SIG-M5 treated with dmso at 0.1 percent for 504 hours (cell line): Measurements from ENCODE around the gene DISC1.
"Not testable (repeated sequence)": the region's sequence is repeated elsewhere in the genome, so short reads cannot be mapped to it uniquely, and the experiment has no call there.

Experiments used
- DNase-seq: peaks from one replicate; lab custom pipeline; 2025; ENCODE audit not compliant: unreplicated experiment; lab: John Stamatoyannopoulos, UW

The DISC1 gene

GRCh38 chr1:231872461-231872910, 245.9 kb downstream of the DISC1 start:
- no peak for DNase-seq

GRCh38 chr1:231878737-231879136, 252.1 kb downstream of the DISC1 start:
- no peak for DNase-seq

- no peak for DNase-seq
These were observed 252.7 kb downstream of the DISC1 start for GRCh38 chr1:231879296-231879695.

GRCh38 chr1:231882333-231882732, 255.7 kb downstream of the DISC1 start:
- DNase-seq, result no peak

- no peak for DNase-seq
These were observed 256.2 kb downstream of the DISC1 start for GRCh38 chr1:231882790-231883189.

GRCh38 chr1:231883382-231883781, 256.8 kb downstream of the DISC1 start:
- no peak for DNase-seq

GRCh38 chr1:231885209-231885854, 258.7 kb downstream of the DISC1 start:
- DNase-seq, result no peak

GRCh38 chr1:231887166-231887565, 260.6 kb downstream of the DISC1 start:
- DNase-seq, result no peak

- no peak for DNase-seq
These were observed 261.3 kb downstream of the DISC1 start for GRCh38 chr1:231887866-231888265.

GRCh38 chr1:231890791-231891190, 264.2 kb downstream of the DISC1 start:
- DNase-seq, result no peak

- DNase-seq, result no peak
These were observed 267.0 kb downstream of the DISC1 start for GRCh38 chr1:231893400-231894102.

GRCh38 chr1:231896806-231897205, 270.2 kb downstream of the DISC1 start:
- no peak for DNase-seq

- DNase-seq, result no peak
These were observed 272.5 kb downstream of the DISC1 start for GRCh38 chr1:231899046-231899445.

- no peak for DNase-seq
These were observed 273.3 kb downstream of the DISC1 start for GRCh38 chr1:231899713-231900435.

GRCh38 chr1:231903586-231904081, 277.0 kb downstream of the DISC1 start:
- DNase-seq, result no peak

- DNase-seq, result not testable (repeated sequence)
These were observed 280.7 kb downstream of the DISC1 start for GRCh38 chr1:231907310-231907709.

- DNase-seq, result no peak
These were observed 286.9 kb downstream of the DISC1 start for GRCh38 chr1:231913493-231913892.

- no peak for DNase-seq
These were observed 291.8 kb downstream of the DISC1 start for GRCh38 chr1:231918239-231919015.

GRCh38 chr1:231919239-231919885, 292.8 kb downstream of the DISC1 start:
- no peak for DNase-seq

GRCh38 chr1:231919886-231920285, 293.3 kb downstream of the DISC1 start:
- no peak for DNase-seq
